ENCODE measurements around the gene NOTCH3. TPM values are rescaled to one million over a fixed set of nuclear protein-coding genes. Genes with fewer than 3 reads are reported as not detected.

NOTCH3 gene
- total RNA-seq, 1 experiment from 2014 or later = 21.5 TPM

DNA sequence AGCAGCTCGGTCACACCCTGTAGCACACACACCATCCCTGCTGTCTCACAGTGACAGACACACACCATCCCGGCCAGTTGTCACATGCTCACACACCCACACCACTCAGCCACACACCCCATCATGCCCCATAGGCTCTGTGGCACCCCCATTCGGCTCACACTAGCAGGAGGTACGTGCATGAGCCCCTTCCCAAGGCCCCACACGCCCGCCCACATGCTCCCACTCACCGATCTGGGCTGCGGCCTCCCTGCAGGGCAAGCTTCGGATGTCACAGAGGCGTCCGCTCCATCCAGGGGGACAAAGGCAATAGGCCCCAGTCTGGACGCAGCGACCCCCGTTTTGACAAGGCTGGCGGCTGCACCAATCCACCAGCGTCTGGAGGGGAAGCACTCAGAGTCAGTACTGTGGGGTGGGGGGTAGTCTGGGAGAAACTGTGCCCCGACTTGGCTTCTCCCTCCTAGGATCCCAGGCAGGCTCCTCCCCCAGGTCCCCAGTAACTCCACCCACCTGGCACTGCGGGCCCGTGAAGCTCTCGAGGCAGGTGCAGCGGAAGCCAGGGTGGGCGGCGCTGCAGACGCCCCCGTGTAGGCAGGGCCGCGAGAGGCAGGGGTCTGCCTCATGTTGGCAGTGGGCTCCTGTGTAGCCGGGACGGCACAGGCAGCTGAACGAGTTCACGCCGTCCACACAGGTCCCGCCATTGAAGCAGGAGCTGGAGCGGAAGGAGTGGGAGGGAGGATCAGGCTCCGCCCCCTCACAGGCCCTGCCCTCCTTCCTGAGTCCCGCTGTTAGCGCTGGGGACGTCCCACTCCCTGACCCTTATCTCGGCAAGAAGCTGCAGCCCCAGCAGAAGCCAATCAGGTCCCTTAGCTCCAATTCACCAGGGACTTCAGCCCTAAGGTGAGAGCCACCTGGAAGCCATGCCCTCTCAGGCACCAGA lies 20.1 kb downstream of the NOTCH3 start:
- H3K36me3 ChIP-seq (ENCODE audit: low read depth, low read length) = no peaks in the 10 kb centered on the region; the same call in 1 of the 2 replicates
- H3K4me3 ChIP-seq (ENCODE audit: low read length) = peak overlapping the region; percentile 47; the same call in 1 of the 2 replicates

DNA sequence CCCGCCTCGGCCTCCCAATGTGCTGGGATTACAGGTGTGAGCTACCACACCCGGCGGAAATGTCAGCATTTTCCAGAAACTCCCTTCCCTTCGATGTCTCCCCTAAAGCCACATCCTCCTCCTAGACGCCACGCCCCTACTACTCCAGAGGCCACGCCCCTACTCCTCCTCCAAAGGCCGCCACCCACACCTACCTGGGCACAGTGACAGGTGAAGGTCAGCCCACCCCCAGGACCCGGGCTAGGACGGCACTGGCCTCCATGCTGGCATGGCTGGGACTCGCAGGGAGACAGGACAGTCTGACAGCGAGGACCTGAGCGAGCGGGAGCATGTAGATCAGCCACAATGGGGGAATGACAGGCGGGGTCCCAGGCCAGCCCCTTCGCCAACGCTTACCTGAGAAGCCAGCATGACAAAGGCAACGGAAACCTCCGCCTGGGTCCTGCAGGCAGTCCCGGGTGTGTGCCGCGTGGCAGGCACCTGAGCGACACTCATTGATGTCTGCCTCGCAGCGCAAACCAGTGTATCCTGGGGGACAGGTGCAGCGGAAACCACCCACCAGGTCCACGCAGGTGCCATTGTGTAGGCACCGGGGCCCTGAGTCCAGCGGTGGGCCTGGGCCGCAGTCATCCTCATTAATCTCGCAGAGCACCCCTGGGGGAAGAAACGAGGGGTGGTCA lies 22.0 kb downstream of the NOTCH3 start:
- no peaks in the 10 kb centered on the region for H3K9me3 ChIP-seq (ENCODE audit: low read length)
- H3K4me1 ChIP-seq (ENCODE audit: insufficient read depth, low read length) = no peaks in the 10 kb centered on the region; the same call in 1 of the 2 replicates
- H3K27me3 ChIP-seq (ENCODE audit: low read length) = no peaks in the 10 kb centered on the region
- CTCF ChIA-PET = no interaction called here
- no peak overlapping the region for H3K4me2 ChIP-seq (ENCODE audit: low read length)
- no peak for ATAC-seq
- H3K4me3 ChIP-seq (ENCODE audit: low read length) = no peak overlapping the region
- no peak overlapping the region for H3K27ac ChIP-seq (ENCODE audit: low read length)
- no peaks in the 10 kb centered on the region for H3K79me2 ChIP-seq (ENCODE audit: low read length)
- H4K20me1 ChIP-seq (ENCODE audit: low read length) = no peaks in the 10 kb centered on the region
- TF ChIP-seq EZH2 (IDR thresholded peaks at IDR 0.05; ENCODE audit: low read length, unreplicated experiment) = no peak
- no peak for TF ChIP-seq EZH2phosphoT487 (IDR thresholded peaks at IDR 0.05; ENCODE audit: borderline replicate concordance, low read length)
- TF ChIP-seq, protein P1, sequence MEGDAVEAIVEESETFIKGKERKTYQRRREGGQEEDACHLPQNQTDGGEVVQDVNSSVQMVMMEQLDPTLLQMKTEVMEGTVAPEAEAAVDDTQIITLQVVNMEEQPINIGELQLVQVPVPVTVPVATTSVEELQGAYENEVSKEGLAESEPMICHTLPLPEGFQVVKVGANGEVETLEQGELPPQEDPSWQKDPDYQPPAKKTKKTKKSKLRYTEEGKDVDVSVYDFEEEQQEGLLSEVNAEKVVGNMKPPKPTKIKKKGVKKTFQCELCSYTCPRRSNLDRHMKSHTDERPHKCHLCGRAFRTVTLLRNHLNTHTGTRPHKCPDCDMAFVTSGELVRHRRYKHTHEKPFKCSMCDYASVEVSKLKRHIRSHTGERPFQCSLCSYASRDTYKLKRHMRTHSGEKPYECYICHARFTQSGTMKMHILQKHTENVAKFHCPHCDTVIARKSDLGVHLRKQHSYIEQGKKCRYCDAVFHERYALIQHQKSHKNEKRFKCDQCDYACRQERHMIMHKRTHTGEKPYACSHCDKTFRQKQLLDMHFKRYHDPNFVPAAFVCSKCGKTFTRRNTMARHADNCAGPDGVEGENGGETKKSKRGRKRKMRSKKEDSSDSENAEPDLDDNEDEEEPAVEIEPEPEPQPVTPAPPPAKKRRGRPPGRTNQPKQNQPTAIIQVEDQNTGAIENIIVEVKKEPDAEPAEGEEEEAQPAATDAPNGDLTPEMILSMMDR (conservative IDR thresholded peaks at IDR 0.05; ENCODE audit: low read depth, low read length) = no peak
- no peaks in the 10 kb centered on the region for H3K9me2 ChIP-seq (replicated peaks; ENCODE audit: low read length)
- POLR2A ChIA-PET (ENCODE audit: unreplicated experiment) = no interaction called here
- no peak overlapping the region for H3K9ac ChIP-seq (ENCODE audit: low read length)
- no TSS peak for BruUV-seq (replicated peaks)
- no peaks in the 10 kb centered on the region; the same call in 1 of the 2 replicates for H3K36me3 ChIP-seq (ENCODE audit: low read depth, low read length)
- no peak overlapping the region for H2AFZ ChIP-seq (ENCODE audit: low read length)
- intact Hi-C loops (cut with micrococcal nuclease) = loop anchor here (5.0 kb wide), 1 partner anchor 54 kb away; the partner anchor contains the start of gene EPHX3
- no peak for DNase-seq
- no peaks in the 10 kb centered on the region for H3F3A ChIP-seq (ENCODE audit: low read length, unreplicated experiment)

More for the DNA sequence above, 20.1 kb downstream of the NOTCH3 start:
- no TSS peak for BruUV-seq (replicated peaks)
- TF ChIP-seq EZH2 (IDR thresholded peaks at IDR 0.05; ENCODE audit: low read length, unreplicated experiment) (no peak), EZH2phosphoT487 (IDR thresholded peaks at IDR 0.05; ENCODE audit: borderline replicate concordance, low read length) (no peak)
- TF ChIP-seq, protein P1 (conservative IDR thresholded peaks at IDR 0.05; ENCODE audit: low read depth, low read length) = no peak
- Histone ChIP-seq H3K4me1 (ENCODE audit: insufficient read depth, low read length) (no peaks in the 10 kb centered on the region; the same call in 1 of the 2 replicates), H3K79me2 (ENCODE audit: low read length) (no peaks in the 10 kb centered on the region), H4K20me1 (ENCODE audit: low read length) (no peaks in the 10 kb centered on the region), H3K9me2 (replicated peaks; ENCODE audit: low read length) (no peaks in the 10 kb centered on the region), H3K4me2 (ENCODE audit: low read length) (peak overlapping the region; percentile 48), H3K9me3 (ENCODE audit: low read length) (no peaks in the 10 kb centered on the region), H3K27ac (ENCODE audit: low read length) (no peak overlapping the region), H3F3A (ENCODE audit: low read length, unreplicated experiment) (no peaks in the 10 kb centered on the region), H3K27me3 (ENCODE audit: low read length) (no peaks in the 10 kb centered on the region), H2AFZ (ENCODE audit: low read length) (no peak overlapping the region; the same call in 1 of the 2 replicates), H3K9ac (ENCODE audit: low read length) (no peak overlapping the region)
- ChIA-PET CTCF (interaction anchor here (0.8 kb wide), 1 partner anchor 15 kb away, joined by 4 read pairs; no protein-coding TSS in a partner anchor), POLR2A (ENCODE audit: unreplicated experiment) (interaction anchor here (0.6 kb wide), 1 partner anchor 395 kb away, joined by 3 read pairs; no protein-coding TSS in a partner anchor)
- intact Hi-C loops (cut with micrococcal nuclease) = loop anchor here (5.0 kb wide), 1 partner anchor 67 kb away; no protein-coding TSS in a partner anchor
- ATAC-seq = peak; percentile 76
- DNase-seq = no peak

All from PC-3 (cell line).